PC-3 (cell line): ENCODE measurements around the gene RCCD1. TPM values are rescaled to one million over a fixed set of nuclear protein-coding genes. Genes with fewer than 3 reads are reported as not detected.
"Not testable (repeated sequence)": the region's sequence is repeated elsewhere in the genome, so short reads cannot be mapped to it uniquely, and the experiment has no call there.

Source experiments
- ATAC-seq: fragments of 200-7000 bp; cut with Tn5 transposase; 2 replicates; pipeline ENCODE4 v1.9.1; 2020; ENCODE audit warnings: mild to moderate bottlenecking, moderate library complexity
- BruUV-seq: library from RNA; stranded (reverse); fragments of 400-500 nt; replicated peaks from 2 replicates; lab custom pipeline; 2021; lab: Mats Ljungman, UMichigan
- CTCF ChIA-PET: fragments of 300-600 bp; sonication (Branson Sonifier 250); formaldehyde crosslinking; loops from one replicate; lab custom pipeline; 2022; ENCODE audit warnings: antibody characterized with exemption; lab: Charles Lee
- POLR2A ChIA-PET: fragments of 300-600 bp; sonication (Branson Sonifier 250); formaldehyde crosslinking; loops from one replicate; lab custom pipeline; 2022; ENCODE audit warnings: antibody characterized with exemption; ENCODE audit not compliant: unreplicated experiment; lab: Charles Lee
- DNase-seq: peaks from one replicate; pipeline ENCODE4 v3.0.0-alpha.2; 2015
- H2AFZ ChIP-seq: fragments of 300-600 bp; sonication (generic); 2 replicates; pipeline ENCODE4 v1.6.0; 2016; ENCODE audit warnings: antibody characterized with exemption, low read length
- H3F3A ChIP-seq: fragments of 300-600 bp; sonication (generic); one replicate; pipeline ENCODE4 v1.6.0; 2017; ENCODE audit warnings: antibody characterized with exemption, low read length, control low read depth, mild to moderate bottlenecking; ENCODE audit not compliant: unreplicated experiment
- H3K27ac ChIP-seq: fragments of 300-600 bp; sonication (generic); 2 replicates; pipeline ENCODE4 v1.5.1; 2016; ENCODE audit warnings: mild to moderate bottlenecking, low read length
- H3K27me3 ChIP-seq: fragments of 300-600 bp; sonication (generic); 2 replicates; pipeline ENCODE4 v1.6.1; 2016; ENCODE audit warnings: low read length, mixed read lengths
- H3K36me3 ChIP-seq: fragments of 300-600 bp; sonication (generic); 2 replicates; pipeline ENCODE4 v1.6.1; 2016; ENCODE audit warnings: low read depth, mixed run types, low read length, mixed read lengths
- H3K4me1 ChIP-seq: fragments of 300-600 bp; sonication (generic); 2 replicates; pipeline ENCODE4 v1.5.1; 2016; ENCODE audit warnings: low read length; ENCODE audit not compliant: insufficient read depth
- H3K4me2 ChIP-seq: fragments of 300-600 bp; sonication (generic); 2 replicates; pipeline ENCODE4 v1.6.0; 2016; ENCODE audit warnings: low read length
- H3K4me3 ChIP-seq: fragments of 300-600 bp; sonication (generic); 2 replicates; pipeline ENCODE4 v1.5.1; 2016; ENCODE audit warnings: mild to moderate bottlenecking, low read length, mixed read lengths
- H3K79me2 ChIP-seq: fragments of 300-600 bp; sonication (generic); 2 replicates; pipeline ENCODE4 v1.6.1; 2017; ENCODE audit warnings: low read length, mixed read lengths
- H3K9ac ChIP-seq: fragments of 300-600 bp; sonication (generic); 2 replicates; pipeline ENCODE4 v1.6.0; 2016; ENCODE audit warnings: mild to moderate bottlenecking, low read length
- H3K9me2 ChIP-seq: fragments of 300-600 bp; sonication (generic); replicated peaks from 2 replicates; pipeline ENCODE4 v1.6.1; 2016; ENCODE audit warnings: mixed run types, low read length, mixed read lengths
- H3K9me3 ChIP-seq: fragments of 300-600 bp; sonication (generic); 2 replicates; pipeline ENCODE4 v1.6.1; 2016; ENCODE audit warnings: low read length, mixed read lengths
- H4K20me1 ChIP-seq: fragments of 300-600 bp; sonication (generic); 2 replicates; pipeline ENCODE4 v1.6.1; 2016; ENCODE audit warnings: low read length, mixed read lengths
- CTCF ChIP-seq: fragments of 300-600 bp; sonication (generic); conservative IDR thresholded peaks from 2 replicates; pipeline ENCODE4 v1.5.1; 2017; ENCODE audit warnings: antibody characterized with exemption, low read depth, mild to moderate bottlenecking, low read length
- EZH2 ChIP-seq: fragments of 300-600 bp; sonication (generic); IDR thresholded peaks from one replicate; pipeline ENCODE4 v1.6.1; 2017; ENCODE audit warnings: antibody characterized with exemption, mild to moderate bottlenecking, low read length; ENCODE audit not compliant: unreplicated experiment
- EZH2phosphoT487 ChIP-seq: fragments of 300-600 bp; sonication (generic); IDR thresholded peaks from 2 replicates; pipeline ENCODE4 v1.6.1; 2018; ENCODE audit warnings: mild to moderate bottlenecking, antibody characterized with exemption, low read length, borderline replicate concordance
- intact Hi-C: fragments of 100-400 bp; cut with micrococcal nuclease; formaldehyde crosslinking; loops from 2 replicates; pipeline ENCODE4 v1.9.0; 2023
- total RNA-seq: library from RNA; depleted of rRNA; stranded (reverse); fragments of >200 nt; gene quantifications from 2 replicates; pipeline ENCODE4 v1.2.3, GENCODE V29; 2014

Gene RCCD1
- total RNA-seq, 1 experiment from 2014 or later: 9.2 TPM

GRCh38 chr15:90918835-90919234, 35.8 kb upstream of the RCCD1 start:
- no peaks in the 10 kb centered on the region for H3K36me3 ChIP-seq
- no peak for TF ChIP-seq EZH2
- no peak for TF ChIP-seq CTCF
- TF ChIP-seq EZH2phosphoT487: no peak
- H3K9ac ChIP-seq: no peak overlapping the region
- H3K4me3 ChIP-seq: no peak overlapping the region
- no peaks in the 10 kb centered on the region for H3K9me2 ChIP-seq
- H3K4me2 ChIP-seq: no peak overlapping the region
- BruUV-seq: no TSS peak
- ATAC-seq: no peak
- H3K4me1 ChIP-seq: no peaks in the 10 kb centered on the region
- intact Hi-C loops: no loop called here
- POLR2A ChIA-PET: no interaction called here
- H2AFZ ChIP-seq: no peak overlapping the region
- H3K9me3 ChIP-seq: no peaks in the 10 kb centered on the region
- H4K20me1 ChIP-seq: no peaks in the 10 kb centered on the region
- CTCF ChIA-PET: no interaction called here
- DNase-seq: no peak
- H3F3A ChIP-seq: no peaks in the 10 kb centered on the region
- no peak overlapping the region for H3K27ac ChIP-seq
- no peaks in the 10 kb centered on the region for H3K27me3 ChIP-seq
- H3K79me2 ChIP-seq: no peaks in the 10 kb centered on the region

- H3K4me2 ChIP-seq: no peak overlapping the region
- H3K9me2 ChIP-seq: no peaks in the 10 kb centered on the region
- ChIA-PET POLR2A (no interaction called here), CTCF (no interaction called here)
- intact Hi-C loops: no loop called here
- TF ChIP-seq EZH2phosphoT487: no peak
- no peak for TF ChIP-seq CTCF
- TF ChIP-seq EZH2: no peak
- no peaks in the 10 kb centered on the region for H3K4me1 ChIP-seq
- no TSS peak for BruUV-seq
- H3F3A ChIP-seq: no peaks in the 10 kb centered on the region
- no peak overlapping the region for H2AFZ ChIP-seq
- H3K9me3 ChIP-seq: no peaks in the 10 kb centered on the region
- no peaks in the 10 kb centered on the region for H3K79me2 ChIP-seq
- no peaks in the 10 kb centered on the region for H3K36me3 ChIP-seq
- H3K27me3 ChIP-seq: no peaks in the 10 kb centered on the region
- ATAC-seq (no peak), DNase-seq (no peak)
- H3K4me3 ChIP-seq: no peak overlapping the region
- no peaks in the 10 kb centered on the region for H4K20me1 ChIP-seq
- H3K9ac ChIP-seq: no peak overlapping the region
- no peak overlapping the region for H3K27ac ChIP-seq
Observed at GRCh38 chr15:90921887-90922286, 32.8 kb upstream of the RCCD1 start.

- CTCF ChIA-PET, DNase-seq, intact Hi-C loops, H4K20me1 ChIP-seq, H3K36me3 ChIP-seq, BruUV-seq, H3K9me2 ChIP-seq, H3K27ac ChIP-seq, H3K27me3 ChIP-seq, H3K79me2 ChIP-seq, H3K4me3 ChIP-seq, H3F3A ChIP-seq, H3K9me3 ChIP-seq, POLR2A ChIA-PET, H3K4me2 ChIP-seq, ATAC-seq, H3K4me1 ChIP-seq, H3K9ac ChIP-seq, H2AFZ ChIP-seq: not testable (repeated sequence)
Observed at GRCh38 chr15:90922712-90923322, 31.9 kb upstream of the RCCD1 start.
